ENCODE results near the gene PRPH. TPM values are rescaled to one million over a fixed set of nuclear protein-coding genes. Genes with fewer than 3 reads are reported as not detected.
A peak's percentile ranks its signal among the peaks of the same experiment; 100 is the strongest.

Gene PRPH
- total and polyA plus RNA-seq, 9 of the 15 experiments (the other 6 are each of a cell fraction or from before 2014, with no cell fraction given) = 0.27 to 1.9 (median 1.3) TPM; not detected in 1

- TF ChIP-seq L3MBTL2 (IDR thresholded peaks at IDR 0.05) (peak; percentile 34; the same call in 1 of the 2 replicates), SAP30 (IDR thresholded peaks at IDR 0.05; ENCODE audit: borderline replicate concordance, insufficient read depth, low read depth, low read length, poor library complexity, severe bottlenecking) (peak; percentile 99), PHF20 (IDR thresholded peaks at IDR 0.05; ENCODE audit: partially characterized antibody) (peak; percentile 60), BRD9 (IDR thresholded peaks at IDR 0.05; ENCODE audit: low read depth, partially characterized antibody) (peak; percentile 44), MTA3 (IDR thresholded peaks at IDR 0.05; ENCODE audit: borderline replicate concordance) (0 out of 2 replicates have a peak, but pooled peaks have one; percentile 71), BCOR (IDR thresholded peaks at IDR 0.05) (no peak), ZBED1 (IDR thresholded peaks at IDR 0.05) (peak; percentile 21; the same call in 1 of the 2 replicates), CCNT2 (IDR thresholded peaks at IDR 0.05; ENCODE audit: borderline replicate concordance, extremely low read depth, insufficient read length, low read depth, low read length) (peak; percentile 16), TAF7 (tag; IDR thresholded peaks at IDR 0.05) (peak; percentile 74), NRF1 (conservative IDR thresholded peaks at IDR 0.05 in 1 of 2, IDR thresholded peaks at IDR 0.05 in 1 of 2) (peak; percentile 76 to 81), POLR2A (conservative IDR thresholded peaks at IDR 0.05) (peak; percentile 93), ASH1L (IDR thresholded peaks at IDR 0.05; ENCODE audit: borderline replicate concordance, low read depth, partially characterized antibody) (peak; percentile 85), POLR3G (IDR thresholded peaks at IDR 0.05; ENCODE audit: extremely low read depth, insufficient read length, insufficient replicate concordance) (no peak), EGR1 (conservative IDR thresholded peaks at IDR 0.05) (no peak), POLR2G (IDR thresholded peaks at IDR 0.05; ENCODE audit: low read depth, low read length) (peak; percentile 98), EHMT2 (IDR thresholded peaks at IDR 0.05) (no peak), ETS1 (conservative IDR thresholded peaks at IDR 0.05; ENCODE audit: control insufficient read depth, low read depth, low read length) (0 out of 2 replicates have a peak, but pooled peaks have one; percentile 28), KDM5B (IDR thresholded peaks at IDR 0.05; ENCODE audit: insufficient replicate concordance, low read depth, low read length) (peak; percentile 65)
- TF ChIP-seq, protein P1, sequence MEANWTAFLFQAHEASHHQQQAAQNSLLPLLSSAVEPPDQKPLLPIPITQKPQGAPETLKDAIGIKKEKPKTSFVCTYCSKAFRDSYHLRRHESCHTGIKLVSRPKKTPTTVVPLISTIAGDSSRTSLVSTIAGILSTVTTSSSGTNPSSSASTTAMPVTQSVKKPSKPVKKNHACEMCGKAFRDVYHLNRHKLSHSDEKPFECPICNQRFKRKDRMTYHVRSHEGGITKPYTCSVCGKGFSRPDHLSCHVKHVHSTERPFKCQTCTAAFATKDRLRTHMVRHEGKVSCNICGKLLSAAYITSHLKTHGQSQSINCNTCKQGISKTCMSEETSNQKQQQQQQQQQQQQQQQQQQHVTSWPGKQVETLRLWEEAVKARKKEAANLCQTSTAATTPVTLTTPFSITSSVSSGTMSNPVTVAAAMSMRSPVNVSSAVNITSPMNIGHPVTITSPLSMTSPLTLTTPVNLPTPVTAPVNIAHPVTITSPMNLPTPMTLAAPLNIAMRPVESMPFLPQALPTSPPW (CRISPR knock-in tag; IDR thresholded peaks at IDR 0.05) = peak; percentile 44
- TF ChIP-seq, protein P2, sequence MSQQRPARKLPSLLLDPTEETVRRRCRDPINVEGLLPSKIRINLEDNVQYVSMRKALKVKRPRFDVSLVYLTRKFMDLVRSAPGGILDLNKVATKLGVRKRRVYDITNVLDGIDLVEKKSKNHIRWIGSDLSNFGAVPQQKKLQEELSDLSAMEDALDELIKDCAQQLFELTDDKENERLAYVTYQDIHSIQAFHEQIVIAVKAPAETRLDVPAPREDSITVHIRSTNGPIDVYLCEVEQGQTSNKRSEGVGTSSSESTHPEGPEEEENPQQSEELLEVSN (IDR thresholded peaks at IDR 0.05; ENCODE audit: borderline replicate concordance in 1 of 2, extremely low read depth in 1 of 2, insufficient read depth in 1 of 2, insufficient read length in 1 of 2, low read depth in 1 of 2, low read length in 1 of 2, poor library complexity in 1 of 2, severe bottlenecking in 1 of 2) = peak in 1 of 2 experiments; percentile 7
Observed at GRCh38 chr12:49322708-49323523, 28.0 kb downstream of the PRPH start, which contains the start of gene TROAP (continued).

Measured in K562 (cell line).